GM21423 (cell line): ENCODE results near the gene LYPD3.

ENCODE experiments used
- ATAC-seq: cut with Tn5 transposase; IDR thresholded peaks from one replicate; pipeline ENCODE4 v1.9.1; 2021; ENCODE audit warnings: mild to moderate bottlenecking, moderate library complexity; ENCODE audit not compliant: unreplicated experiment

The LYPD3 gene

GRCh38 chr19:43435775-43436174, 29.6 kb downstream of the LYPD3 start:
- ATAC-seq = no peak

GRCh38 chr19:43433689-43434088, 31.7 kb downstream of the LYPD3 start:
- no peak for ATAC-seq

- no peak for ATAC-seq
Observed at GRCh38 chr19:43433358-43433673, 32.1 kb downstream of the LYPD3 start.

GRCh38 chr19:43430976-43431375, 34.4 kb downstream of the LYPD3 start:
- no peak for ATAC-seq

- no peak for ATAC-seq
Observed at GRCh38 chr19:43430142-43430710, 35.2 kb downstream of the LYPD3 start.

- ATAC-seq = no peak
Observed at GRCh38 chr19:43429395-43429794, 36.0 kb downstream of the LYPD3 start.

- ATAC-seq = no peak
Observed at GRCh38 chr19:43425567-43426392, 39.6 kb downstream of the LYPD3 start.

- no peak for ATAC-seq
Observed at GRCh38 chr19:43423779-43424178, 41.6 kb downstream of the LYPD3 start.

- no peak for ATAC-seq
Observed at GRCh38 chr19:43422689-43423066, 42.7 kb downstream of the LYPD3 start.

- no peak for ATAC-seq
Observed at GRCh38 chr19:43422000-43422688, 43.3 kb downstream of the LYPD3 start.

- no peak for ATAC-seq
Observed at GRCh38 chr19:43420954-43421353, 44.5 kb downstream of the LYPD3 start.

GRCh38 chr19:43416951-43417623, 48.3 kb downstream of the LYPD3 start:
- ATAC-seq = no peak

GRCh38 chr19:43414554-43414953, 50.9 kb downstream of the LYPD3 start, which contains the start of gene TEX101:
Gene TEX101, plus strand, starts transcription at chr19:43414890. Its CDS starts 1,030 bp downstream, at chr19:43415920.
- ATAC-seq = no peak

- no peak for ATAC-seq
Observed at GRCh38 chr19:43412441-43412840, 53.0 kb downstream of the LYPD3 start.
